K562 (cell line): ENCODE data around the gene OPA1. TPM values are rescaled to one million over a fixed set of nuclear protein-coding genes. Genes with fewer than 3 reads are reported as not detected.

Experiments used
- ATAC-seq: fragments of 200-7000 bp; cut with Tn5 transposase; 3 replicates; pipeline ENCODE4 v1.9.1; 2020; ENCODE audit warnings: moderate library complexity
- BruUV-seq: library from RNA; stranded (reverse); fragments of 400-500 nt; replicated peaks from 2 replicates; lab custom pipeline; 2021; lab: Mats Ljungman, UMichigan
- CTCF ChIA-PET: fragments of 300-600 bp; formaldehyde crosslinking; extraction: SDS; loops from one replicate; lab custom pipeline; 2021; ENCODE audit warnings: low intra/inter-chr PET ratio; lab: Yijun Ruan, JAX
- POLR2A ChIA-PET: fragments of 300-600, 350-650 bp; sonication (Branson Sonifier 250); formaldehyde crosslinking; extraction: SDS; loops from one replicate; lab custom pipeline; 2021; ENCODE audit warnings: antibody characterized with exemption, inconsistent platforms; lab: Yijun Ruan, JAX
- DNase-seq, 4 experiments: peaks; one replicate each; pipeline versions ENCODE4 v3.0.0 to v3.0.0-alpha.2; 2011 to 2018; ENCODE audit warnings: low spot score in 3 of 4, mixed read lengths in 3 of 4; ENCODE audit errors: extremely low read depth in 1 of 4
- FAIRE-seq: peaks from 2 replicates; lab custom pipeline; 2011; peaks lifted over from hg19 to GRCh38; lab: Jason Lieb, UNC
- H2AFZ ChIP-seq: 2 replicates; pipeline ENCODE4 v1.6.0; 2011; ENCODE audit warnings: low read depth, low read length, control low read depth, inconsistent platforms
- H3K27ac ChIP-seq: fragments of 200-600 bp; 3 replicates; pipeline ENCODE4 v1.8.0; 2011; ENCODE audit warnings: low read depth, mild to moderate bottlenecking, control low read depth, inconsistent platforms, low read length, moderate library complexity, mixed read lengths; ENCODE audit errors: extremely low read depth
- H3K27me3 ChIP-seq, 2 experiments: fragments of 300-600 bp in 1 of 2; 2 replicates in 1 of 2; 3 replicates in 1 of 2; pipeline versions ENCODE4 v1.6.0 to v1.8.0; 2011; ENCODE audit warnings: inconsistent platforms in 2 of 2, low read length in 2 of 2, mild to moderate bottlenecking in 1 of 2, mixed read lengths in 1 of 2, moderate library complexity in 1 of 2; ENCODE audit not compliant: control insufficient read depth in 2 of 2, insufficient read depth in 2 of 2
- H3K36me3 ChIP-seq: fragments of 300-600 bp; 3 replicates; pipeline ENCODE4 v1.8.0; 2011; ENCODE audit warnings: mild to moderate bottlenecking, low read length, inconsistent platforms; ENCODE audit not compliant: control insufficient read depth, insufficient read depth
- H3K4me1 ChIP-seq, 2 experiments: fragments of 200-600 bp in 1 of 2; replicated peaks in 1 of 2; 2 replicates in 1 of 2; 3 replicates in 1 of 2; pipeline versions ENCODE4 v1.5.1 to v1.8.0; 2011; ENCODE audit warnings: inconsistent platforms in 2 of 2, low read length in 2 of 2, mild to moderate bottlenecking in 1 of 2, mixed read lengths in 1 of 2, moderate library complexity in 1 of 2; ENCODE audit not compliant: control insufficient read depth in 2 of 2, insufficient read depth in 2 of 2
- H3K4me2 ChIP-seq: 2 replicates; pipeline ENCODE4 v1.6.1; 2011; ENCODE audit warnings: low read length, control low read depth, inconsistent platforms, mixed read lengths; ENCODE audit not compliant: insufficient read depth
- H3K4me3 ChIP-seq: fragments of 200-600 bp; sonication (generic), shearing (Covaris generic); 2 replicates; pipeline ENCODE4 v1.5.1; 2016; ENCODE audit warnings: control low read depth, inconsistent platforms
- H3K79me2 ChIP-seq: fragments of 200-600 bp; 3 replicates; pipeline ENCODE4 v1.8.0; 2011; ENCODE audit warnings: low read length, inconsistent platforms; ENCODE audit not compliant: control insufficient read depth, insufficient read depth
- H3K9ac ChIP-seq, 2 experiments: 2 replicates each; pipeline versions ENCODE4 v1.6.0 to v1.6.1; 2011; ENCODE audit warnings: low read depth in 2 of 2, low read length in 2 of 2, control low read depth in 1 of 2, inconsistent platforms in 1 of 2, mild to moderate bottlenecking in 1 of 2, mixed read lengths in 1 of 2; ENCODE audit not compliant: insufficient read depth in 1 of 2
- H3K9me1 ChIP-seq: one replicate; pipeline ENCODE4 v1.6.0; 2011; ENCODE audit warnings: inconsistent platforms, mild to moderate bottlenecking, low read length, moderate library complexity; ENCODE audit not compliant: control insufficient read depth, insufficient read depth
- H3K9me3 ChIP-seq: replicated peaks from 2 replicates; pipeline ENCODE4 v1.5.1; 2011; ENCODE audit warnings: low read depth, low read length, inconsistent platforms; ENCODE audit not compliant: control insufficient read depth, insufficient read depth
- H4K20me1 ChIP-seq: replicated peaks from 2 replicates; pipeline ENCODE4 v1.6.1; 2011; ENCODE audit warnings: low read length, inconsistent platforms, mixed read lengths; ENCODE audit not compliant: control insufficient read depth, insufficient read depth
- FOXJ2 ChIP-seq: fragments of 200-800 bp; sonication (Bioruptor generic); IDR thresholded peaks from 2 replicates; pipeline ENCODE4 v1.6.1; 2016; ENCODE audit warnings: missing genetic modification characterization, missing compliant biosample characterization
- FOXP4 ChIP-seq: sonication (generic); formaldehyde crosslinking; IDR thresholded peaks from 2 replicates; pipeline ENCODE4 v1.8.0; 2022; ENCODE audit warnings: mild to moderate bottlenecking, missing genetic modification reagents, borderline replicate concordance
- HOMEZ ChIP-seq: fragments of 250-450 bp; sonication (Bioruptor Pico); IDR thresholded peaks from 2 replicates; pipeline ENCODE4 v1.4.0; 2020; ENCODE audit warnings: mild to moderate bottlenecking, moderate library complexity
- NCOA4 ChIP-seq: fragments of 450-650 bp; IDR thresholded peaks from 2 replicates; pipeline ENCODE4 v1.6.1; 2018; ENCODE audit warnings: mild to moderate bottlenecking; ENCODE audit not compliant: partially characterized antibody
- PTRF ChIP-seq: fragments of 450-650 bp; IDR thresholded peaks from 2 replicates; pipeline ENCODE4 v1.6.1; 2016; ENCODE audit warnings: mild to moderate bottlenecking, missing genetic modification characterization, missing compliant biosample characterization
- in situ Hi-C: fragments of 300-500 bp; cut with MboI; formaldehyde crosslinking; loops from 4 replicates; pipeline ENCODE4 v1.15.0; 2018; ENCODE audit warnings: inconsistent platforms, mixed read lengths
- intact Hi-C: fragments of 100-400 bp; cut with micrococcal nuclease; formaldehyde crosslinking; loops from 2 replicates; pipeline ENCODE4 v1.14.2; 2022
- polyA plus RNA-seq, 8 experiments: library from polyadenylated mRNA; depleted of rRNA in 4 of 8; stranded (reverse) in 5 of 8; unstranded in 3 of 8; fragments of >200 nt; fragmentation: Nextera tagmentation in 2 of 8; fragmentation: Illumina TruSeq in 1 of 8; extraction: Ambion mirVana in 2 of 8; extraction: Trizol in 1 of 8; gene quantifications; 2 replicates each; pipeline versions ENCODE4 v1.2.1 to v1.2.3, GENCODE V29; 2011 to 2014; ENCODE audit warnings: inconsistent platforms in 1 of 8, missing spikeins in 1 of 8
- total RNA-seq, 7 experiments: library from RNA; depleted of rRNA in 6 of 7; stranded (reverse); fragments of >200 nt in 6 of 7; fragmentation: Illumina TruSeq in 2 of 7; extraction: Trizol in 2 of 7; gene quantifications; 2 replicates each; pipeline versions ENCODE4 v1.2.1 to v1.2.3, GENCODE V29; 2011 to 2021; ENCODE audit warnings: low replicate concordance in 1 of 7

Gene OPA1
- total and polyA plus RNA-seq, 9 of the 15 experiments (the other 6 are each of a cell fraction or from before 2014, with no cell fraction given), result 19.7 to 127 (median 94.7) TPM

- TF ChIP-seq HOMEZ (CRISPR knock-in tag) (no peak), PTRF (tag) (no peak), NCOA4 (no peak)
These were observed 47.7 kb upstream of the OPA1 start (continued) for GRCh38 chr3:193545304-193545703.

- Histone ChIP-seq H3K4me3 (no peak overlapping the region), H3K79me2 (no peaks in the 10 kb centered on the region), H3K27me3 (no peaks in the 10 kb centered on the region), H2AFZ (no peak overlapping the region), H3K27ac (no peak overlapping the region), H3K9me1 (no peaks in the 10 kb centered on the region), H3K9me3 (no peaks in the 10 kb centered on the region), H3K9ac (no peak overlapping the region), H4K20me1 (no peaks in the 10 kb centered on the region), H3K4me2 (no peak overlapping the region), H3K36me3 (no peaks in the 10 kb centered on the region), H3K4me1 (no peaks in the 10 kb centered on the region)
- ChIA-PET POLR2A (no interaction called here), CTCF (no interaction called here)
- intact Hi-C loops (no loop called here), in situ Hi-C loops (no loop called here)
- TF ChIP-seq FOXP4 (CRISPR knock-in tag), result no peak
- TF ChIP-seq FOXJ2 (tag), result no peak
- FAIRE-seq, result no peak
- DNase-seq, result no peak
- BruUV-seq, result no TSS peak
- no peak for ATAC-seq
These were observed 46.9 kb upstream of the OPA1 start for GRCh38 chr3:193546129-193546528.
